NOMO-1 treated with dmso at 0.1 percent for 144 hours (cell line): ENCODE data around the gene DCHS2.
A peak's percentile ranks its signal among the peaks of the same experiment; 100 is the strongest.

Experiments used
- DNase-seq: peaks from one replicate; lab custom pipeline; 2025; ENCODE audit not compliant: unreplicated experiment; lab: John Stamatoyannopoulos, UW

DCHS2 gene

DNA sequence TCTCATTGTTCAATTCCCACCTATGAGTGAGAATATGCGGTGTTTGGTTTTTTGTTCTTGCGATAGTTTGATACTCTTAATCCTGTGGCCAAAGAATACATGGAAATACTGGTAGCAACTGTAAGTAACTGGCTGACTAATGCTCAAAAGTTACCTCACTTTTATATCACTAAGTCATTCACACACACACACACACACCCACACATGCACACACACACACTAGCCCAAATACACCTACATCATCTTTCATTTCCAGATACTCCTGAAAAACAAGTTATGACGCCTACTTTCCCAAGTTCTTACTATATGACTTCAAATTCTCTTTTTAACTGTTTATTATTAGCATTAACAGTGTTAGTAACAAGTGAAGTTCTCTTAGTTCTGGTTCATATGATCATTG is 101.3 kb downstream of the DCHS2 start:
- DNase-seq, result no peak

DNA sequence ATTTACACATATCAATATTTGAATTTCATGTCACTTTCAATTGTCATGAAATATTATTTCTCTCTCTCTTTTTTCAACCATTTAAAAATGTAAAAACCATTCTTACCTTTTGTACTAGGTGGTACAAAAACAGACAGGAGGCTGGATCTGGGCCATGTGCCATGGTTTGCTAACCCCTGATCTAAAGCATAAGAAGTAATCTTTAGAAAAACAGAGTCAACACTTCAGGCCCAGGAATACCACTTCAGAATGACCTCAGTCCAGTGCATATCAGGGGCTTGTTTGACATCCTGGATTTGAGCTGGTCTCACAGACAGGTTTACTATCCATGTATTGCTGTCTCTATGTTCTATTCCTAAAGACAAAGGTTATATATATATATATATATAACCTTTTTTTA is 102.5 kb downstream of the DCHS2 start:
- DNase-seq, result no peak

DNA sequence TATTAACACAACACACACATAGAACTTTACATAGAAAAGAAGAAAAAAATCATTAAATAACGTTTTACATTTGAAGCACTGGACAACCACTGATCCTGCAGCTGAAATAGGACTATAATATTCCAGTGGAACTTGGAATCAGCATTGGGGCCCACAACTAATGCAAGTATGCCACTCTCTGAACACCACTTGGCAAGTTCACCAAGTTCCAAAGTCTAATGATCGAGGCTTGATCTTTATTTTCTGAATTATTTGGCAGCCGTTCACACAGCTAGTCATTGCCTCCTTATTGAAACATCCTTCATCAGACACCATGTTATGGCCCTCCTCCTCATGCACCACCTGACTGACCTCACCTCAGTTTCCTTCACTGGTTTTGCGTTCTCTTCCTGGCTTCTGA is 107.6 kb downstream of the DCHS2 start:
- no peak for DNase-seq

DNA sequence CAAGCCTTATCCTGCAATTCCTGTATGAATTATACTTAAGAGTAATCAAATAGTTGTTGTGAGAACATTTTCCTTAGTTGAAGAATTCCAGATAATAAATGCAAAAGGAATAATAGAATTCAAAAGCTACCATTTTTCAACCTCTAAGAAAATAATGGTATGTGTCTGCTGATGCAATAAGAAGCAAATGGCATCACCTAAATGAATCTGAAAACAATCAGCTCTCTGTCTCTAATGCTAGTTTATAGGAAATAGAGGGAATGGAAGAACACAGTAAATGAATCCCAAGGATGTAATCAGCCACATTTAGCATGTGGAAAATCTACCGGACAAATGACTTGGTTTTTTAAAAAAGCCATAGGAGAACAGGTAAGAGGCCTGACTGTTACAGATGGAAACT is 115.1 kb downstream of the DCHS2 start:
- DNase-seq, result no peak

DNA sequence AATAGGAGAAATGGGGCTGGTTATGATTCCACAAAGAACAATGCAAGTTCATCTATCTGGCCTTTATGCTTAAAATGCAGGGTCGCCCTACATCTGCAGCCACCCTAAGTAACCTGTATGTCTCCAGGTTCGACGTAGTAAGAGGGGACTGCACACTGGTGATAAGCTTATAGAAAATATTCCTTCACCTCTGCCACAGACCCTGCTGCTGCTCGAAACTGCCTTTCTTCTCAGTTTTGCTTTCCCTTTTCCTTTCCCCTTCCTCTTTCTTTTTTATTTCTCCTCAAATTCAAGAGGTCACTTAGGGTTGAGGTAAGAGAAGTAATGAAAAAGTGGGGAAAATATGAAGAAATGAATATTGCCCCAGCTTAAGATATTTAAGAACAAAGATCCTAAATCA is 123.5 kb downstream of the DCHS2 start:
- DNase-seq, result no peak

DNA sequence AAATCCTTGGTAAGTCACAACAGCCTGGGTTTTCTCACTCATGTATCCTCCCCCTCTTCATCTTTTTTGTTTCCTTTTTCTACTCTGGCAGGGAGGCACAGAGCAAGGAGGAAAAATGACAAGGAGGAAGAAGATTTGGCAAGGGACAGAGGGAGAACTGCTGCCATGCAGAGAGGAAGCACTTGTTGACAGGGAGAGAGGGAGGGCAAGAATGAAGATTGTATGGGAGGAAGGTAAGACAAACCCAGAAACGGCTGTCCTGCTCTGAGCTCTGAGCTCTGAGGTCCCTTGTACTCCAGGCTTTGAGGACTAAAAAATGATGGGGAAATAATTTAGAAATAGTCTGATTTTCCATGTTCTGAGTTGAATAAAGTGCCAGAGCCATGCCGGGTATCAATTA is 123.9 kb downstream of the DCHS2 start:
- no peak for DNase-seq

DNA sequence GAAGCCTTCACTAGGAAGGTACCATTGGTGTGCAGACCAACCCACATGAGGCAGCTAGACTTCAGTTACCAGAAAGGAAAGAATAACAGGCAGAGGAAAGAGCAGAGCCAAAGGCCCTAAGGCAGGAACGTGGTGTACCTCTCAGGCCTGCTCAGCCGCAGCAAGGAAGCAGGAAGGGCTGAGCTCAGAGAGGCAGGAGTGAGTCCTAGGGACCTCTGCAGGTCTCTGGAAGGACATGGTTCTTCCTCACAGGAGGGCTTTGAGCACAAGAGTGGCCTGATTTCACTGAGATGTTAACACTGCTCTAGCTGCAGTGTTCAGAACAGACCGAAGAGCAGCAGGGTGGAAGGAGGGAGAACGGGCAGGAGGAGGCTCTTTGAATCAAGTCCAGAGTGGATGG is 124.6 kb downstream of the DCHS2 start:
- DNase-seq, result no peak

DNA sequence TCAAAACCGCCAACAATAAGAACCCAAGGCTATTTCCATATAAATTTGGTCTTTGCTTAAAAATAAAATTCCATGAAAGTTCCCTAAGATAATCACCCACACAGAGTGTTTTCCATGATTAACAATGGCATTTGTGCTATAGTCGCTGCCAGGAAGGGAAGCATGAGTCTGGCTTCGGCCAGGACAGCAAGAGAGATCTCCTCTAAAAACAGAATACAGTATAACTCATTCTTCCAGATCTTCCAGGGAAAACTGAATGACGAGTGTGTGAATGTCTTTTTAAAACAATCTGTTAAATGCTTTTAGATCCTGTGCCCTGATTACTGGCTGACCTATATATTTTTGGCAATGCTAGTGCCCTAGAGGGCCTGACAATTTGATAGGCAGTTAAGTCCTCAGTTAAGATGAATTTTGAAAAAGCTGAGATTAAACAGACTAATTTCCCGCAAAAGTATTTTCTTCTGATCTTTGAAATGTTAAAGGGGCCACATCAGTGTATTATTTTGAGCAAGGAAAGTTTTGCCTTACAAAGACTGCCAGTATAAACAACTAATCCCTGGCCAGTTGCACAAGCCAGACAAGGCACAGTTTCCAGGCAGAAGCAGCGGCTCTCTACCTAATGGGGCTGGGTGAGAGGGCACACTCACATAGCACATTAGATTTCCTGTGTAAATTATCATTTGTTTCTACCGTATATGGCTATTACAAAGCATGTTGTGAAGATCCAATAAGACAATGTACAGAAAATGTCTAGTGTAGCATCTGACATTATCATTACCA is 127.3 kb downstream of the DCHS2 start:
- DNase-seq, result no peak

DNA sequence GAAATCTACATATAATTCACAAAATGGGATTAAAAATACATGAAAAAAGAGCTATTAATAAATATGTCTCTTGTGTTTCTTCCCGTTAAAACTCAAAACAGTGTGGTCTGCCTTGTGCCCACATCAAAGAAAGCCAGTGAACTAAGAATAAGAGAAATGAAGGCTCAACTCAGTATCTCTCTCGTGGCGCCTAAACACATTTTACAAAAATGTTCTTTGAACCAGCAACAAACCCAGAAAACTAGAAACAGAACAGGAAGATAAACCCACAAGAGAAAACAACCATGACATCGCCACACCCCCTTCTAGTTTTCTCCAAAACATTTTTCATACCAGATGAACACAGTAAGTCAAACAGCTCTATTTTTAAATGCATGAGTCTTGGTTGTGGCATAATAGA is 130.1 kb downstream of the DCHS2 start:
- no peak for DNase-seq

DNA sequence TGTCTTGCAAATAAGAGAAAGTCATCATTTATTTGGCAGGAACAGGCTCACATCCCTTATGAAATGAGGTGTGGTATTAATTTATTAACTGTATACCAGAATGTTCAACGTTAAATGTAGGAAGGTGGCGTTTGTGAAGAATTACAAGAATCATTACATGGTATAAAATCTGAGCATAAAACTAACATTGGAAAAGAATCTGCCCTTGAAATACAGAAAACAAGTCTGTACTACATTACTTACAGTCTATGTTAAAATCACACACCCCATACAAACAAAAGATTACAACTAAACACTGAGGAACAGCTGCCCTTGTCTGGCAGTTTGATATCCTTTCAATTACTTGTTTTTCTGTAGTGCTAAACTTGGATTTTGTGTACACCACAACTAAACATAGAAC is 131.1 kb downstream of the DCHS2 start:
- no peak for DNase-seq

DNA sequence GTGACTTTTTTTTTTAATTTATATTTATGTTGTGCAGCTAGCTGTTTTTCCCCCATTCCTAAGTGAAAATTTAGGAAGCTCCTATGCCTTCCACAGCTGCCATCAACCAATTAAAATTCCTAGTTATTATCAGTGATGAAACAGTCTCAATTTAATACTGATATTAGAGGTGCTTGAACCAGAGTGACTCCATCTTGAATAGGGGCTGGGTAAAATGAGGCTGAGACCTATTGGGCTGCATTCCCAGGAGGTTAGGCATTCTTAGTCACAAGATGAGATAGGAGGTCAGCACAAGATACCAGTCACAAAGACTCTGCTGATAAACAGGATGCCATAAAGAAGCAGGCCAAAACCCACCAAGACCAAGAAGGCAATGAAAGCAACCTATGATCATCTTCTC is 136.7 kb downstream of the DCHS2 start:
- no peak for DNase-seq

DNA sequence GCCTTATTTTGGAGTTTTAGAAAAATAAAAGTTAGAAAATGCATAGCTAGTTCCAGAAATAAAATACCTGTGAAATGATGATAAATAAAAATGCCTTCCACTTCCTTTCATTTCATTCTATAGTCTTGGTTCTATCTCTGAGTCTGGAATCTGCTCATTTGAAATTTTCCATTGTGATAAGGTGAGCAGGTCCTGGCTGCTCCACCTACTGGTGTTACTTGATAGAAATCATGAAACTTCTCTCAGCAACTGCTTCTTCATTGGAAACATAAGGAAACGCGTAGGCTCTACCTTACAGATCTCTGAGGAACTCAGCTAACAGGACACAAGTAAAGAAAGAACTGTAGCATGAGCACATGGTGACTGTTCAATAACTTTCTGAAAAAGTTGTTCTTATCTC is 141.8 kb downstream of the DCHS2 start:
- no peak for DNase-seq

DNA sequence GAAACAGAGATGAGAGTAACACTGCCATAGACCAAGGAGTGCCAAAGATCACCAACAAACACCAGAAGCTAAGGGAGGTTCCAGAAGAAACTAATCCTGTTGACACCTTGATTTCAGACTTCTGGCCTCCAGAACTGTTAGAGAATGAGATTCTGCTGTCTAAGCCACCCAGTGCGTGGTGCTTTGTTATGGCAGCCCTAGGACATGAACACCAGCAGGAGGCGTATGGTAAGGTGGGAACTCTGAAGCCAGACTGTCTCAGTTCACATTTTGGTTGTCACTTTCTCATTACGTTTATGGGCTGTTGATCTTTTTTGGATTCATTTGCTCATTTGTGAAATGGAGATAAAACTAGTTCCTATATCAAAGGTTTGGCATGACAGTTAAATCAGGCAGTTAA is 142.9 kb downstream of the DCHS2 start:
- no peak for DNase-seq

DNA sequence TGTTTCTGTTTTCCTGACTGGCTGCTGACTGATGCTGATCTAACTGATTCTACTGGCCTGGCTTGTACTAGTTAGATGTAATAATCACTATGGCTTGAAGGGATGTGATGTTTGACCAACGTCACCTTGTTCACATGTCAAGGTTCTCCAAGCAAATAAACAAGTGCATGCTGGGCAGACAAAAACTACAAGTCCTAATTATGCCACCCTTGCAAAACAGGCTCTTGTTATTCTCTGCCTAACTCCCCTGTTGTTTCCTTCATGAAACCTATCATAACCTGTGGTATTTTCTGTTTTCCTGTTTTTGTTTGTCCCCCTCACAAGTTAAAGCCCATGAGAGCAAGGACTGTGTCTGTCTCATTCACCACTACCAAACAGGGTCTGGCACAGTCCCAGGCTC is 146.2 kb downstream of the DCHS2 start:
- no peak for DNase-seq

DNA sequence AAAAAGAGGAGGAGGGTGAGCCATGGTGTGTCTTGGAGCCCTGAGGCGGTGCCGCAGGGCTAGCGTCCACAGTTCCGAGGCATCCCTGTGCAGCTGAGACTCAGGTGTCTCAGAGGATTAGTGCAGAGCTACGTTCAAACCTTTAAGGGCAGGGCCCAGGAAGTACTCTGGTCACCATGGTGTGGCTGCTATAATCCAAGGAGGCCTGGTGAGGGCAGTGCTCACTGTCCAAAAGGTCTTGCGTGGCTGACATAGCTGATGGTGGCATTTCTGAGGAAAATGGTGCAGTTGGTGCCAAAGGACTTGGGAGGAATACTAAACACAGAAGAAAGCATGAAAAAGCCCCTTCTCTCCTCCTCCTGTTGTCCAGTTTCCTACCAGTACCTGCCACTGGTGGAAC is 146.9 kb downstream of the DCHS2 start:
- DNase-seq, result no peak

DNA sequence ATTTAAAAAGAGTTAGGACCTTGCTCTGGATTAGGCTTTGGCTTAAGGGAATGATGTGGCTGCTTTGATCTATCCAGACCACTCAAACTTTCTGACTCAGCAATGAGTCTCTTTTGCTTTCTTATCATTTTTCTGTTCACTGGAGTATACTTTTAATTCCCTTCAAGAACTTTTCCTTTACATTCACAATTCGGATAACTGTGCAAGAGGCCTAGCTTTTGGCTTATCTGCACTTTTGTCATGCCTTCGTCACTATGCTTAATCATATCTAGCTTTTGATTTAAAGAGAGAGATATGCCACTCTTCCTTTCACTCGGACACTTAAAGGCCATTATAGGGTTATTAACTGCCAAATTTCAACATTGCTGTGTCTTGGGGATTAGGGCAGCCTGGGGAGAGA is 147.9 kb downstream of the DCHS2 start:
- no peak for DNase-seq

DNA sequence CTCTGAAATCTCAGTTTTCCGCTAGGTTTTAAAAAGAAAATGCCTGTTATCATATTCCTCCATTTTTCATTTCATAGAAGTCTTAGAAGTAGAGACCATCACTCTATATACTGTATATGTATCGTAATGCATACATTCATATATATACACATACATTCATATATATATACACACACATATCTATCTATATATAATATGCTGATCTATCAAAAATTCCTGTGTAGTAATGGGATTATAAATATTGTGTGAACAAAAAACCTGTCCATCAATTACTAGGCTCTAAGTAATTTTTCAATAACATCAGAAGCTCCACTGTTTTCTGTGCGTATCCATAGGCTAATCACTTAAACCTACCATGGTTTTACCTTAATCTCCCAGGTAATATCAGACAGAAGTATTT is 150.2 kb downstream of the DCHS2 start:
- no peak for DNase-seq

DNA sequence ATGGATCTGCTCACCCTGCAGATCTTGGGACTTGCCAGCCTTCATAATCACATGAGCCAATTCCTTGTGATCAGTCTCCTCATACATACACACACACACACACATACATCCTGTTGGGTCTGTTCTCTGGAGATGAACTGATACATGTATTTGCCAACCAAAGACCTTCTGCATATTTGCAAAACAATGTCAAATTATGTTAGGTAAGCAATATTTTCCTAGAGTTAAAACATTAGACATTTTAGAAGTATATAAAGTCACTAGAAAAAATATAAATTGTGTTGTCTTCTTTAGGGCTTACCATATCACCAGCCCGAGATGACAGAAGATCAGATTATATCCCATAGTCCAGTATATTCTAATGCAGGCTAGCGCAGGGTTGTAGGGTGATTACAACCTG is 156.0 kb downstream of the DCHS2 start:
- DNase-seq, result no peak

DNA sequence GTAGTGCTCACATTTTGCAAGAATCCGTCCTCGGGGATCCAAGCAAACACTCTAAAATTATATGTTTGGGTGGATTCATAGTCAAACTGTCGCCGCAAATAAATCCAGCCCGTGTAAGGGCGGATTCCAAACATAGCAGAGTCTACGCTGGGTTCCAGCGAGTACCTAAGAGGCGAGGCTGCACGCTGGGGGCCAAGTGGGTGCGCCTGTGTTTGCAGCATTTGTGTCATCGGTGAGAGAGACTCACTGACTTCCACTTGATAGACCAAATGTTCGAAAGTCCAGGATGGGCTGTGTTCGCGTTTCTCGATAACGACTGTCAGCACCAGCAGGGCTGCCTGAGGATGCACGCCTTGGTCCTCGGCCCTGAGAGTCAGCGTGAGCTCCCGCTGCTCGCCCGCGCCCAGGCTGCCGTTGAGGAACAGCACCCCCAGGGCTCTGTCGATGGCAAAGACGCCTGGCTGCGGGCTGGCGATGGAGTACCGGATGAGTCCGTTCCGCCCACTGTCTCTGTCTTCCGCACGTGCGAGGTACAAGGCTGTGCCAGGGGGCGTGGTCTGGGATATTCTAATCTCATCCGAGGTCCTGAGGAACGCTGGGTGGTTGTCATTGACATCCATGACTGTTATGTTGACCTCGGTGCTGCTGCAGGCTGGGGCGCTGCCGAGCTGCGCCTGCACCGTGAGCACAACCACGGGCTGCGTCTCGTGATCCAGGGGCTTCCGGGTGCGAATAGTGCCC is 158.7 kb downstream of the DCHS2 start:
- DNase-seq, result peak; percentile 30

DNA sequence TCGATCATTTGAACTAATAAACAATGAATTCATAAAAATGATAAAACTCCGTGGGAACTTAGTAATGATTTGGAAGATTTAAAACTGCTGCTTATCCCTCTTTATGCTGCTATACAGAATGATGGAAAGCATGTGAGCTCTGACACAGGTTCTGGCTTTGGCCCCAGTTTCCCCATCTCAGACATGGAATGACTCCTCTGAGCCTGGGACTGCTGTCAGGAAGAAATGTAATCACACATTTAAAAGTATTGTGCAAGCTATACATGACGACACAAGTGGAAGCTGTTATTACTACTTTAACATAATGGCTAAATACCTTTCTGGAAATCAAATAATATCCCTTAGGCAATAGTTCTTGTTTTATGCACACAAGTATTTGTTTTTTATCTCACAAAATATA is 161.7 kb downstream of the DCHS2 start:
- no peak for DNase-seq

DNA sequence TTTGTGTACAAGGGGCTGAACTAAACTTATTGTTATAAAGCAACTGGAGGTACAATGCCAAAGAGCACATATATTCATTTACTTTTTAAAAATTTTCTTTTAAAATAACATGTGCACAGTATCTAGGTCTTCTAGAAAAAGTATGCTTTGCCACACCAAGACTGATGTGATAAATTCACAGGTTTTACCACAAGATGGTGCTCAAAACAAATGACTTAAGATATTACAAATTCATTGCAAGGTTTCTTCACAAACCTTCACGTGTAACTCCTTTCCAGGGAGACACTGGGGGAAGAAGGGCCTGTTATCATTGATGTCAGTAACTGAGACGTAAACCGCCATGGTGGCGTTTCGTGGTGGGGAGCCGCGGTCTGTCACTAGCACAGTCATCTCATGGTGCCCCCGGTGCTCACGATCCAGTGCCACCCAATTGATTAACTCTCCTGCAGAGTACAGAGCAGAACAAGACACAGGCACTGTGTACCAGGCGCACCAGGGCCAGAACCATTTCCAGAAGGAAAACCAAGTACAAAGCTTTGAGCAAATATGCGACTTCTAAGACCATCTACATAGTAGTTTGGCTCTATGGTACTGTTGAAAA is 162.2 kb downstream of the DCHS2 start:
- DNase-seq, result no peak

DNA sequence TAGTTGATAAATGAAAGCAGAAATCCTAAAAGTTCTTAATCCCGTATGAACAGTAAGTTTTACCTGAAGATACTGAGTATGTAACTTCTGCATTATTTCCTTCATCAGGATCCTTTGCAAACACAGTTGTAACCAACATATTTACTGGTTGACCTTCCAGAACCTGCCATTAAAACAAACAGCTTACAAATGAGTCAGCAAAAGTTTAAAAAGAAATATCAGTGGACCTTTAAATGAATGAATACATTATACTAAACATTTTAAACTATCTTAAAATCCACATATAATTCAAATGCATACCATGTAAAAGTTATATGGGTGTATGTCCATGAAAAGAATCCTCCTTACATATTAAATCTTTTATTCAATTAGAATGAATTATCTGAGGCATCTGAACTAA is 163.6 kb downstream of the DCHS2 start:
- no peak for DNase-seq
